ENCODE measurements around the gene FBXO45.

- no peak for TF ChIP-seq CTCF (IDR thresholded peaks at IDR 0.05; ENCODE audit: insufficient read depth, low read length, poor library complexity, severe bottlenecking)
- no peak for TF ChIP-seq EZH2phosphoT487 (conservative IDR thresholded peaks at IDR 0.05; ENCODE audit: low read length)
Measured at GRCh38 chr3:196621611-196622010, 53.2 kb downstream of the FBXO45 start.

All from SU-DHL-6 (cell line).